Measurements from ENCODE around the gene TBCD.
A peak's percentile ranks its signal among the peaks of the same experiment; 100 is the strongest.
"Not testable (repeated sequence)": the region's sequence is repeated elsewhere in the genome, so short reads cannot be mapped to it uniquely, and the experiment has no call there.

The TBCD gene

GRCh38 chr17:82767041-82767754 is 15.3 kb downstream of the TBCD start:
- DNase-seq: peak; percentile 19 to 32

GRCh38 chr17:82769041-82769440 is 17.2 kb downstream of the TBCD start:
- DNase-seq: no peak

- DNase-seq: no peak
These were observed 20.2 kb downstream of the TBCD start for GRCh38 chr17:82772026-82772425.

GRCh38 chr17:82774456-82774855 is 22.6 kb downstream of the TBCD start:
- DNase-seq: not testable (repeated sequence)

GRCh38 chr17:82775001-82775823 is 23.3 kb downstream of the TBCD start:
- peak; percentile 20 to 39 for DNase-seq

GRCh38 chr17:82776454-82776853 is 24.6 kb downstream of the TBCD start:
- DNase-seq: no peak

GRCh38 chr17:82777778-82778375 is 26.0 kb downstream of the TBCD start:
- not testable (repeated sequence) for DNase-seq

- no peak for DNase-seq
These were observed 27.7 kb downstream of the TBCD start for GRCh38 chr17:82779541-82779940.

GRCh38 chr17:82780195-82780594 is 28.3 kb downstream of the TBCD start:
- DNase-seq: no peak

- no peak for DNase-seq
These were observed 29.4 kb downstream of the TBCD start for GRCh38 chr17:82780971-82781893.

GRCh38 chr17:82781894-82782274 is 30.0 kb downstream of the TBCD start:
- peak; percentile 75 to 78 for DNase-seq

- DNase-seq: no peak
These were observed 30.9 kb downstream of the TBCD start for GRCh38 chr17:82782657-82783207.

GRCh38 chr17:82783498-82783897 is 31.6 kb downstream of the TBCD start:
- DNase-seq: no peak

GRCh38 chr17:82785581-82785980 is 33.7 kb downstream of the TBCD start:
- not testable (repeated sequence) for DNase-seq

- DNase-seq: no peak
These were observed 34.6 kb downstream of the TBCD start for GRCh38 chr17:82786427-82786826.

- no peak for DNase-seq
These were observed 35.4 kb downstream of the TBCD start for GRCh38 chr17:82787081-82787848.

- DNase-seq: no peak
These were observed 36.5 kb downstream of the TBCD start for GRCh38 chr17:82788206-82789001.

- DNase-seq: no peak
These were observed 37.3 kb downstream of the TBCD start for GRCh38 chr17:82789051-82789592.

- no peak for DNase-seq
These were observed 37.9 kb downstream of the TBCD start for GRCh38 chr17:82789806-82790205.

GRCh38 chr17:82790391-82790790 is 38.5 kb downstream of the TBCD start:
- no peak for DNase-seq

Data from stimulated activated CD4-positive, alpha-beta T cell treated with anti-CD3 and anti-CD28 coated beads, Interleukin-4, amount 100 ng/mL, for 4 hours (primary cell).